HG03469 (cell line): ENCODE data around the gene NACC1.

Experiments
- ATAC-seq: cut with Tn5 transposase; IDR thresholded peaks from one replicate; pipeline ENCODE4 v1.9.1; 2021; ENCODE audit warnings: mild to moderate bottlenecking, moderate library complexity, moderate number of reproducible peaks; ENCODE audit not compliant: unreplicated experiment

Gene NACC1

DNA sequence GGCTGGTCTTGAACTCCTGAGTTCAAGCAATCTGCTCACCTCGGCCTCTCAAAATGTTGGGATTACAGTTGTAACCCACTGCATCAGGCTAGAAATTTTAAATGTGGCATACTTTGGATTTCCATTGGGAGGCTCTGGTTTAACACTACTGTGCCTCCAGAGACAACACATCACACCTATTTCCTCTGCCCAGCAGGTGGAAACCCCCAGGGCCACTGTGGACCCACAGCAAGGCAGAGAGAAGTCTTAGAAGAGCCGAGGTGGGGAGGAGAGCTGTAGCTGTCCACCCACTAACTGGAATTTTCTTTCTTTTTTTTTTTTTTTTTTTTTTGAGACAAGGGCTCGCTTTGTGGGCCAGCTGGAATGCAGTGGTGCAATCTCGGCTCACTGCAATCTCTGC, 71.5 kb downstream of the NACC1 start:
- ATAC-seq = no peak
